Measurements from ENCODE around the gene PHF21B.

PHF21B gene

GRCh38 chr22:44892803-44893730 is 116.7 kb downstream of the PHF21B start:
- no peaks in the 10 kb centered on the region for H3K4me1 ChIP-seq (ENCODE audit: control insufficient read depth, insufficient read depth, low read length)
- H3K4me3 ChIP-seq (ENCODE audit: low read depth, low read length), result no peak overlapping the region
- H3K27ac ChIP-seq (ENCODE audit: extremely low read depth, low read depth, low read length), result no peak overlapping the region
- no peaks in the 10 kb centered on the region for H3K36me3 ChIP-seq (ENCODE audit: control insufficient read depth in 2 of 2, insufficient read depth in 1 of 2, low read length in 2 of 2)
- no peaks in the 10 kb centered on the region for H3K9me3 ChIP-seq (ENCODE audit: control insufficient read depth, insufficient read depth, low read depth, low read length)
- ChIA-PET CTCF (no interaction called here), POLR2A (no interaction called here)
- no peak for TF ChIP-seq ZNF24 (tag by site-specific recombination; IDR thresholded peaks at IDR 0.05)
- TF ChIP-seq SETDB1 (IDR thresholded peaks at IDR 0.05; ENCODE audit: insufficient read length, low read length), result no peak
- TF ChIP-seq GLIS1 (tag by site-specific recombination; IDR thresholded peaks at IDR 0.05), result peak; percentile 29; the same call in 1 of the 2 replicates
- no peak for TF ChIP-seq ZNF146 (tag by site-specific recombination; IDR thresholded peaks at IDR 0.05)
- TF ChIP-seq CTCF (tag by site-specific recombination; IDR thresholded peaks at IDR 0.05), result no peak
- no peak for TF ChIP-seq ZNF768 (tag by site-specific recombination; IDR thresholded peaks at IDR 0.05)
- TF ChIP-seq ZNF514 (tag by site-specific recombination; IDR thresholded peaks at IDR 0.05), result no peak
- TF ChIP-seq YY2 (tag by site-specific recombination; IDR thresholded peaks at IDR 0.05), result no peak
- peak; percentile 60 for TF ChIP-seq KLF9 (tag by site-specific recombination; IDR thresholded peaks at IDR 0.05; ENCODE audit: low read depth)
- TF ChIP-seq ZNF292 (tag by site-specific recombination; IDR thresholded peaks at IDR 0.05; ENCODE audit: borderline replicate concordance, low read depth), result no peak
- no peak for TF ChIP-seq ZNF747 (tag by site-specific recombination; IDR thresholded peaks at IDR 0.05)
- no peak for TF ChIP-seq GLI2 (tag by site-specific recombination; IDR thresholded peaks at IDR 0.05; ENCODE audit: borderline replicate concordance, low read depth)
- TF ChIP-seq ZBTB17 (tag by site-specific recombination; IDR thresholded peaks at IDR 0.05), result no peak
- no peak for TF ChIP-seq ZBTB7A (tag by site-specific recombination; IDR thresholded peaks at IDR 0.05; ENCODE audit: low read depth)
- 0 out of 2 replicates have a peak, but pooled peaks have one; percentile 13 for TF ChIP-seq KLF1 (tag by site-specific recombination; IDR thresholded peaks at IDR 0.05)
- TF ChIP-seq ZNF596 (tag by site-specific recombination; IDR thresholded peaks at IDR 0.05), result no peak
- no peak for TF ChIP-seq ZNF155 (tag by site-specific recombination; IDR thresholded peaks at IDR 0.05)

DNA sequence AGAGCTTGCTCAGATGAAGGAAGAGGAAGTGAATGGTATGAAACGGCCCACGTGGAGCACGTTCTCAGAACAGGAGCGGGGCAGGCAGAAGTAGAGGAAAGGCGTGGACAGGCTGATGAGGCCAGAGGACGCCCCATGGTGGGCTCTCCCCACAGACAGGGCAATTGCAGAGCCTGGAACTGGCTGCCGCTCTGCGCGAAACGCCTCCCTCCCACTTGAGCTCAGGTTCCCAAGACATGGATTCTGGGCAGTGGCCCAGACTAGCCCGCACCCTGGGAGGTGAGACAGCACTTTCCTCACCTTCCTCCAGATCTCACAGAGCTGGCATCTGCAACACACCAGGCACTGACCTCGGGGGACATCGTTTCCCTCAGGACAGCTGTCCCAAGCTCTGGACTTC is 117.6 kb downstream of the PHF21B start:
- Histone ChIP-seq H3K4me3 (ENCODE audit: low read depth, low read length) (no peak overlapping the region), H3K4me1 (ENCODE audit: control insufficient read depth, insufficient read depth, low read length) (no peaks in the 10 kb centered on the region), H3K36me3 (ENCODE audit: control insufficient read depth in 2 of 2, insufficient read depth in 1 of 2, low read length in 2 of 2) (no peaks in the 10 kb centered on the region), H3K9me3 (ENCODE audit: control insufficient read depth, insufficient read depth, low read depth, low read length) (no peaks in the 10 kb centered on the region), H3K27ac (ENCODE audit: extremely low read depth, low read depth, low read length) (no peak overlapping the region)
- CTCF ChIA-PET, result interaction anchor here (0.6 kb wide), 1 partner anchor 207 kb away, joined by 4 read pairs; no protein-coding TSS in a partner anchor
- no peak for TF ChIP-seq ZNF23 (tag by site-specific recombination; IDR thresholded peaks at IDR 0.05; ENCODE audit: borderline replicate concordance)
- no peak for TF ChIP-seq ZNF398 (tag by site-specific recombination; IDR thresholded peaks at IDR 0.05)
- peak; percentile 59 for TF ChIP-seq GLIS1 (tag by site-specific recombination; IDR thresholded peaks at IDR 0.05)
- peak; percentile 16; the same call in 1 of the 2 replicates for TF ChIP-seq ZIC2 (tag by site-specific recombination; IDR thresholded peaks at IDR 0.05)
- POLR2A ChIA-PET, result no interaction called here

All from HEK293 (cell line).